GM23338 (cell line): ENCODE measurements around the gene MGAT5.

Source experiments
- CREB1 ChIP-seq: fragments of 250-450 bp; sonication (Bioruptor Pico); IDR thresholded peaks from 2 replicates; pipeline ENCODE4 v1.5.0; 2020; ENCODE audit warnings: low read depth, mild to moderate bottlenecking, moderate library complexity
- CTCF ChIP-seq, 2 experiments: fragments of 200-600 bp in 1 of 2; sonication (generic) in 1 of 2; conservative IDR thresholded peaks; 2 replicates each; pipeline versions ENCODE4 v1.5.1 to v1.6.1; 2016 to 2017; ENCODE audit warnings: antibody characterized with exemption in 2 of 2, low read depth in 2 of 2, mild to moderate bottlenecking in 2 of 2, moderate library complexity in 1 of 2
- EZH2 ChIP-seq: fragments of 200-600 bp; sonication (generic); IDR thresholded peaks from one replicate; pipeline ENCODE4 v1.8.0; 2017; ENCODE audit warnings: antibody characterized with exemption, mild to moderate bottlenecking, low read depth; ENCODE audit not compliant: unreplicated experiment
- EZH2phosphoT487 ChIP-seq: fragments of 200-600 bp; sonication (generic); IDR thresholded peaks from one replicate; pipeline ENCODE4 v1.8.1; 2018; ENCODE audit warnings: antibody characterized with exemption; ENCODE audit not compliant: unreplicated experiment
- JUNB ChIP-seq: IDR thresholded peaks from one replicate; pipeline ENCODE4 v1.6.1; 2016; ENCODE audit warnings: antibody characterized with exemption; ENCODE audit not compliant: unreplicated experiment
- NANOG ChIP-seq: IDR thresholded peaks from 2 replicates; pipeline ENCODE4 v1.6.1; 2016; ENCODE audit warnings: antibody characterized with exemption, borderline replicate concordance
- POLR2AphosphoS5 ChIP-seq: IDR thresholded peaks from 2 replicates; pipeline ENCODE4 v1.6.1; 2016; ENCODE audit warnings: antibody characterized with exemption, low read depth
- REST ChIP-seq: IDR thresholded peaks from one replicate; pipeline ENCODE4 v1.6.1; 2018; ENCODE audit warnings: antibody characterized with exemption; ENCODE audit not compliant: unreplicated experiment
- STAT1 ChIP-seq: IDR thresholded peaks from one replicate; pipeline ENCODE4 v1.6.1; 2016; ENCODE audit warnings: antibody characterized with exemption; ENCODE audit not compliant: unreplicated experiment
- ZNF331 ChIP-seq: fragments of 250-450 bp; sonication (Bioruptor Pico); IDR thresholded peaks from 2 replicates; pipeline ENCODE4 v1.5.0; 2020; ENCODE audit warnings: low read depth, mild to moderate bottlenecking, moderate library complexity

GRCh38 chr2:134206031-134206430 is 47.8 kb upstream of the MGAT5 start:
- TF ChIP-seq CTCF (conservative IDR thresholded peaks at IDR 0.05; ENCODE audit: low read depth in 2 of 2), result no peak
- no peak for TF ChIP-seq EZH2phosphoT487
- no peak for TF ChIP-seq REST
- TF ChIP-seq EZH2, result no peak
- no peak for TF ChIP-seq JUNB
- TF ChIP-seq POLR2AphosphoS5, result no peak
- no peak for TF ChIP-seq CREB1
- peak; percentile 11; the same call in 1 of the 2 replicates for TF ChIP-seq NANOG
- no peak for TF ChIP-seq STAT1
- no peak for TF ChIP-seq ZNF331 (CRISPR knock-in tag)
